ENCODE data around the gene OR51E1. TPM values are rescaled to one million over a fixed set of nuclear protein-coding genes. Genes with fewer than 3 reads are reported as not detected.

The OR51E1 gene
- polyA plus RNA-seq, 4 donors = 1.4 to 2.2 (median 1.8) TPM

- DNase-seq (ENCODE audit: low read depth in 4 of 4, low spot score in 3 of 4) = no peak
Measured at GRCh38 chr11:4704790-4705334, 61.1 kb downstream of the OR51E1 start.

Other genes with a start within 250 kb of the OR51E1 start
- not detected for gene OR52K2, start 194.7 kb upstream of the OR51E1 start, polyA plus RNA-seq (ENCODE audit: insufficient read length in 4 of 4)
- under 1 TPM; 0.07 to 0.15 (median 0.11) TPM for gene OR52K1, start 161.3 kb upstream of the OR51E1 start, polyA plus RNA-seq (ENCODE audit: insufficient read length in 4 of 4)
- not detected for gene OR52M1, start 98.8 kb upstream of the OR51E1 start, polyA plus RNA-seq (ENCODE audit: insufficient read length in 4 of 4)
- gene OR52I2, start 62.2 kb upstream of the OR51E1 start, polyA plus RNA-seq (ENCODE audit: insufficient read length in 4 of 4) = under 1 TPM in 1 of 4 donors, not detected in 3; 0.04 TPM
- under 1 TPM in 1 of 4 donors, not detected in 3; 0.06 TPM for gene OR52I1, start 49.9 kb upstream of the OR51E1 start, polyA plus RNA-seq (ENCODE audit: insufficient read length in 4 of 4)
- 10 to 100 TPM; 19.1 to 22.6 (median 20.7) TPM for gene TRIM68, start 35.8 kb upstream of the OR51E1 start, polyA plus RNA-seq (ENCODE audit: insufficient read length in 4 of 4)
- gene OR51D1, start 6.5 kb upstream of the OR51E1 start, polyA plus RNA-seq (ENCODE audit: insufficient read length in 4 of 4) = not detected
- gene OR51E2, start 53.9 kb downstream of the OR51E1 start, polyA plus RNA-seq (ENCODE audit: insufficient read length in 4 of 4) = under 1 TPM; 0.64 to 1.00 (median 0.72) TPM
- under 1 TPM; 0.19 to 0.74 (median 0.25) TPM for gene MMP26, start 60.8 kb downstream of the OR51E1 start, polyA plus RNA-seq (ENCODE audit: insufficient read length in 4 of 4)
- not detected for gene OR51F1, start 126.0 kb downstream of the OR51E1 start, polyA plus RNA-seq (ENCODE audit: insufficient read length in 4 of 4)
- not detected for gene OR52R1, start 160.4 kb downstream of the OR51E1 start, polyA plus RNA-seq (ENCODE audit: insufficient read length in 4 of 4)
- gene OR51F2, start 177.3 kb downstream of the OR51E1 start, polyA plus RNA-seq (ENCODE audit: insufficient read length in 4 of 4) = not detected
- gene OR51S1, start 205.2 kb downstream of the OR51E1 start, polyA plus RNA-seq (ENCODE audit: insufficient read length in 4 of 4) = not detected
- not detected for gene OR51T1, start 237.9 kb downstream of the OR51E1 start, polyA plus RNA-seq (ENCODE audit: insufficient read length in 4 of 4)

Measured in right renal pelvis (tissue), 4 donors.